H1 (cell line): ENCODE measurements around the gene GUCY1B1. TPM values are rescaled to one million over a fixed set of nuclear protein-coding genes. Genes with fewer than 3 reads are reported as not detected.

Experiments used
- CTCF ChIA-PET: fragments of 300-600 bp; sonication (Branson Sonifier 250); formaldehyde crosslinking; loops from one replicate; lab custom pipeline; 2021; ENCODE audit not compliant: partially characterized antibody; lab: Charles Lee
- POLR2A ChIA-PET: fragments of 300-600 bp; sonication (Branson Sonifier 250); formaldehyde crosslinking; loops from one replicate; lab custom pipeline; 2021; ENCODE audit warnings: inconsistent platforms; ENCODE audit not compliant: partially characterized antibody; lab: Charles Lee
- DNase-seq, 2 experiments: peaks; one replicate each; pipeline versions ENCODE4 v3.0.0 to v3.0.0-alpha.2; 2010 to 2022; ENCODE audit warnings: low spot score in 2 of 2, low read depth in 1 of 2, mixed read lengths in 1 of 2
- FAIRE-seq: peaks from 2 replicates; lab custom pipeline; 2011; peaks lifted over from hg19 to GRCh38; lab: Jason Lieb, UNC
- H2AFZ ChIP-seq: 2 replicates; pipeline ENCODE4 v1.8.1; 2012; ENCODE audit warnings: low read length, inconsistent platforms
- H2AK5ac ChIP-seq: 2 replicates; pipeline ENCODE4 v1.6.1; 2013; ENCODE audit warnings: low read depth, low read length
- H2BK120ac ChIP-seq: replicated peaks from 2 replicates; pipeline ENCODE3; 2013; ENCODE audit warnings: low read depth, low read length, inconsistent platforms
- H2BK12ac ChIP-seq: 2 replicates; pipeline ENCODE4 v1.6.1; 2013; ENCODE audit warnings: low read depth, low read length
- H2BK15ac ChIP-seq: 2 replicates; pipeline ENCODE4 v1.6.1; 2013; ENCODE audit warnings: low read length
- H2BK20ac ChIP-seq: 2 replicates; pipeline ENCODE4 v1.6.1; 2013; ENCODE audit warnings: low read length
- H2BK5ac ChIP-seq: 2 replicates; pipeline ENCODE4 v1.6.1; 2013; ENCODE audit warnings: low read depth, low read length
- H3K14ac ChIP-seq: 2 replicates; pipeline ENCODE4 v1.6.1; 2013; ENCODE audit warnings: inconsistent platforms; ENCODE audit not compliant: insufficient read length
- H3K18ac ChIP-seq: 2 replicates; pipeline ENCODE4 v1.6.1; 2013; ENCODE audit warnings: low read length; ENCODE audit errors: extremely low read depth
- H3K23ac ChIP-seq: 2 replicates; pipeline ENCODE4 v1.6.1; 2013; ENCODE audit warnings: inconsistent platforms; ENCODE audit not compliant: insufficient read length
- H3K23me2 ChIP-seq: 2 replicates; pipeline ENCODE4 v1.6.1; 2013; ENCODE audit warnings: low read depth, low read length
- H3K27ac ChIP-seq: 2 replicates; pipeline ENCODE4 v1.6.1; 2011; ENCODE audit warnings: low read depth, low read length, inconsistent platforms
- H3K27me3 ChIP-seq, 4 experiments: replicated peaks in 1 of 4; 1 replicate in 1 of 4; 2 replicates in 3 of 4; pipeline versions ENCODE4 v1.6.1 to v1.8.1; 2011 to 2013; ENCODE audit warnings: low read length in 3 of 4, mild to moderate bottlenecking in 3 of 4, inconsistent platforms in 2 of 4, mixed read lengths in 2 of 4, moderate library complexity in 1 of 4; ENCODE audit not compliant: control insufficient read depth in 3 of 4, insufficient read depth in 3 of 4; ENCODE audit errors: extremely low read depth in 1 of 4
- H3K36me3 ChIP-seq, 4 experiments: 2 replicates each; pipeline versions ENCODE4 v1.6.1 to v1.8.1; 2011 to 2013; ENCODE audit warnings: mild to moderate bottlenecking in 4 of 4, low read length in 3 of 4, moderate library complexity in 2 of 4, control low read depth in 1 of 4, inconsistent platforms in 1 of 4; ENCODE audit not compliant: insufficient read depth in 4 of 4, control insufficient read depth in 2 of 4
- H3K4ac ChIP-seq: replicated peaks from 2 replicates; pipeline ENCODE3; 2013; ENCODE audit warnings: low read length, low read depth, mixed read lengths, inconsistent platforms; ENCODE audit not compliant: insufficient read length
- H3K4me1 ChIP-seq, 4 experiments: replicated peaks in 1 of 4; 1 replicate in 1 of 4; 2 replicates in 3 of 4; pipeline versions ENCODE4 v1.6.1 to v1.8.1; 2011 to 2013; ENCODE audit warnings: low read length in 3 of 4, inconsistent platforms in 2 of 4, mixed read lengths in 1 of 4; ENCODE audit not compliant: insufficient read depth in 4 of 4, control insufficient read depth in 3 of 4
- H3K4me2 ChIP-seq, 2 experiments: 2 replicates each; pipeline versions ENCODE4 v1.6.1 to v1.8.1; 2011 to 2013; ENCODE audit warnings: low read depth in 2 of 2, low read length in 2 of 2, control low read depth in 1 of 2, inconsistent platforms in 1 of 2, mild to moderate bottlenecking in 1 of 2; ENCODE audit not compliant: insufficient read depth in 1 of 2
- H3K4me3 ChIP-seq, 4 experiments: fragments of 200-600, 300-600 bp in 1 of 4; sonication (generic), shearing (Covaris generic), sonication (Bioruptor Twin) in 1 of 4; 2 replicates each; pipeline versions ENCODE4 v1.5.1 to v1.8.1; 2011 to 2016; ENCODE audit warnings: low read length in 4 of 4, low read depth in 3 of 4, control low read depth in 2 of 4, inconsistent platforms in 2 of 4, mild to moderate bottlenecking in 2 of 4, mixed read lengths in 1 of 4, moderate library complexity in 1 of 4; ENCODE audit not compliant: insufficient read depth in 2 of 4; ENCODE audit errors: extremely low read depth in 1 of 4
- H3K56ac ChIP-seq: replicated peaks from 2 replicates; pipeline ENCODE3; 2013; ENCODE audit warnings: low read depth, mild to moderate bottlenecking, mixed read lengths, low read length, inconsistent platforms; ENCODE audit not compliant: insufficient read length
- H3K79me1 ChIP-seq: 2 replicates; pipeline ENCODE4 v1.6.1; 2013; ENCODE audit warnings: low read depth, low read length, control low read depth
- H3K79me2 ChIP-seq, 2 experiments: 2 replicates each; pipeline versions ENCODE4 v1.6.1 to v1.8.1; 2012 to 2013; ENCODE audit warnings: low read length in 2 of 2, mild to moderate bottlenecking in 2 of 2, inconsistent platforms in 1 of 2; ENCODE audit not compliant: insufficient read depth in 2 of 2, control insufficient read depth in 1 of 2
- H3K9ac ChIP-seq, 4 experiments: replicated peaks in 1 of 4; 1 replicate in 1 of 4; 2 replicates in 3 of 4; pipeline versions ENCODE4 v1.6.1 to v1.8.1; 2011 to 2013; ENCODE audit warnings: low read depth in 3 of 4, low read length in 3 of 4, control low read depth in 2 of 4, mild to moderate bottlenecking in 2 of 4, moderate library complexity in 2 of 4, inconsistent platforms in 1 of 4; ENCODE audit errors: extremely low read depth in 1 of 4
- H3K9me3 ChIP-seq, 2 experiments: 2 replicates each; pipeline versions ENCODE4 v1.6.1 to v1.8.1; 2012 to 2013; ENCODE audit warnings: mild to moderate bottlenecking in 2 of 2, moderate library complexity in 2 of 2, control low read depth in 1 of 2, inconsistent platforms in 1 of 2, low read depth in 1 of 2, low read length in 1 of 2, mixed read lengths in 1 of 2; ENCODE audit not compliant: insufficient read depth in 2 of 2
- H4K20me1 ChIP-seq, 2 experiments: replicated peaks in 1 of 2; 2 replicates each; pipeline versions ENCODE3 to v1.8.1; 2011 to 2013; ENCODE audit warnings: inconsistent platforms in 2 of 2, low read length in 2 of 2, mild to moderate bottlenecking in 1 of 2; ENCODE audit not compliant: insufficient read depth in 2 of 2, control insufficient read depth in 1 of 2
- H4K5ac ChIP-seq: 2 replicates; pipeline ENCODE4 v1.6.1; 2013; ENCODE audit warnings: low read length, low read depth, mixed read lengths, inconsistent platforms; ENCODE audit not compliant: insufficient read length
- H4K8ac ChIP-seq: 2 replicates; pipeline ENCODE4 v1.8.0; 2013; ENCODE audit warnings: mild to moderate bottlenecking, moderate library complexity, low read length, inconsistent platforms; ENCODE audit not compliant: insufficient read depth; ENCODE audit errors: extremely low read depth
- H4K91ac ChIP-seq: replicated peaks from 2 replicates; pipeline ENCODE3; 2013; ENCODE audit warnings: low read length, mixed read lengths, inconsistent platforms; ENCODE audit not compliant: insufficient read length
- E2F6 ChIP-seq: IDR thresholded peaks from 2 replicates; pipeline ENCODE4 v1.6.1; 2012; ENCODE audit warnings: inconsistent platforms
- EP300 ChIP-seq, 2 experiments: IDR thresholded peaks; 1 replicate in 1 of 2; 2 replicates in 1 of 2; pipeline ENCODE4 v1.6.1; 2011 to 2012; ENCODE audit warnings: low read depth in 2 of 2, low read length in 2 of 2, mild to moderate bottlenecking in 2 of 2, borderline replicate concordance in 1 of 2, inconsistent platforms in 1 of 2, moderate library complexity in 1 of 2
- FOSL1 ChIP-seq: IDR thresholded peaks from 2 replicates; pipeline ENCODE4 v1.6.1; 2011; ENCODE audit warnings: mild to moderate bottlenecking, low read depth, low read length, moderate library complexity; ENCODE audit not compliant: insufficient read depth
- GABPA ChIP-seq: IDR thresholded peaks from 2 replicates; pipeline ENCODE4 v1.6.1; 2011; ENCODE audit warnings: mild to moderate bottlenecking, low read length, moderate library complexity, borderline replicate concordance; ENCODE audit not compliant: insufficient read depth
- JUN ChIP-seq: IDR thresholded peaks from 2 replicates; pipeline ENCODE4 v1.6.1; 2011; ENCODE audit warnings: low read depth, mild to moderate bottlenecking, improper control_type of control experiment, low read length
- JUND ChIP-seq: IDR thresholded peaks from 2 replicates; pipeline ENCODE4 v1.6.1; 2011; ENCODE audit warnings: mild to moderate bottlenecking, improper control_type of control experiment, low read length
- KDM5A ChIP-seq: fragments of 200-600 bp; IDR thresholded peaks from 2 replicates; pipeline ENCODE4 v1.7.1; 2012; ENCODE audit warnings: mild to moderate bottlenecking, low read length, inconsistent platforms, mixed read lengths
- POLR2A ChIP-seq, 2 experiments: IDR thresholded peaks; 1 replicate in 1 of 2; 2 replicates in 1 of 2; pipeline ENCODE4 v1.6.1; 2011; ENCODE audit warnings: low read depth in 2 of 2, low read length in 2 of 2, mild to moderate bottlenecking in 2 of 2; ENCODE audit errors: control extremely low read depth in 1 of 2
- SAP30 ChIP-seq: fragments of 300-600 bp; sonication (generic); IDR thresholded peaks from 2 replicates; pipeline ENCODE4 v1.7.1; 2012; ENCODE audit warnings: low read length, moderate library complexity, mild to moderate bottlenecking, inconsistent platforms; ENCODE audit not compliant: insufficient read depth, insufficient replicate concordance
- SP2 ChIP-seq: IDR thresholded peaks from 2 replicates; pipeline ENCODE4 v1.6.1; 2012; ENCODE audit warnings: mild to moderate bottlenecking, low read length, inconsistent platforms
- WGBS, 2 experiments: shearing (Covaris generic) in 1 of 2; methylation state at CpG; one replicate each; pipeline versions ENCODE4 v1.1.6 to v1.1.7; 2013 to 2015; ENCODE audit warnings: low lambda C conversion rate in 2 of 2, mixed read lengths in 2 of 2, inconsistent platforms in 1 of 2, low coverage in 1 of 2, missing lambda C conversion rate in 1 of 2; ENCODE audit not compliant: insufficient replicate concordance in 2 of 2, insufficient coverage in 1 of 2, insufficient read length in 1 of 2; ENCODE audit errors: extremely low coverage in 1 of 2, missing lambda C conversion rate in 1 of 2; 5-methylcytosine and 5-hydroxymethylcytosine counted together
- polyA plus RNA-seq, 7 experiments: library from polyadenylated mRNA; depleted of rRNA in 3 of 7; stranded (reverse) in 5 of 7; unstranded in 2 of 7; fragments of >200 nt in 5 of 7; fragments of 200-250 nt in 2 of 7; gene quantifications; 1 replicate in 5 of 7; 2 replicates in 1 of 7; 4 replicates in 1 of 7; pipeline versions ENCODE4 v1.2.1 to v1.2.3, GENCODE V29; 2011 to 2013; ENCODE audit warnings: missing spikeins in 2 of 7, mixed read lengths in 2 of 7
- total RNA-seq: library from RNA; stranded (reverse); fragmentation: NEBNext Ultra II Directional; extraction: Animal tissue kit (Norgen Biotek cat#: 25700); gene quantifications from 2 replicates; pipeline ENCODE4 v1.2.1, GENCODE V29; 2021
- TF ChIP-seq, protein P1 (sequence below): IDR thresholded peaks from 2 replicates; pipeline ENCODE4 v1.6.1; 2012; ENCODE audit warnings: low read length, inconsistent platforms
- TF ChIP-seq, protein P2 (sequence below): IDR thresholded peaks from 2 replicates; pipeline ENCODE4 v1.6.1; 2011; ENCODE audit warnings: low read depth, mild to moderate bottlenecking, low read length; ENCODE audit not compliant: insufficient read depth

GUCY1B1 gene
- total and polyA plus RNA-seq, 2 of the 8 experiments (the other 6 are each of a cell fraction or from before 2014, with no cell fraction given) = 1.5 to 2.9 TPM

GRCh38 chr4:155855897-155856296 lies 97.1 kb downstream of the GUCY1B1 start:
- H3K4me3 ChIP-seq = no peak overlapping the region
- H3K23me2 ChIP-seq = no peaks in the 10 kb centered on the region
- no peak overlapping the region for H2BK20ac ChIP-seq
- CTCF ChIA-PET = no interaction called here
- no peak overlapping the region for H4K91ac ChIP-seq
- H3K79me2 ChIP-seq = no peaks in the 10 kb centered on the region
- no peaks in the 10 kb centered on the region for H3K27me3 ChIP-seq
- no peak overlapping the region for H2AFZ ChIP-seq
- no peak overlapping the region for H3K4ac ChIP-seq
- FAIRE-seq = no peak
- H3K18ac ChIP-seq = no peak overlapping the region
- H4K20me1 ChIP-seq = no peaks in the 10 kb centered on the region
- H3K9me3 ChIP-seq = no peaks in the 10 kb centered on the region
- no peaks in the 10 kb centered on the region for H3K36me3 ChIP-seq
- POLR2A ChIA-PET = no interaction called here
- no peak overlapping the region for H2AK5ac ChIP-seq
- no peak overlapping the region for H4K5ac ChIP-seq
- H2BK120ac ChIP-seq = no peak overlapping the region
- no peak overlapping the region for H3K4me2 ChIP-seq
- H3K27ac ChIP-seq = no peak overlapping the region
- WGBS, 2 experiments = 95% methylated on average over 2 of the region's 2 CpGs; no CpG with 5 or more reads in 1 of the 2 experiments
- H3K14ac ChIP-seq = no peak overlapping the region
- H3K56ac ChIP-seq = no peak overlapping the region
- no peak overlapping the region for H4K8ac ChIP-seq
- no peak overlapping the region for H2BK5ac ChIP-seq
- no peak for DNase-seq
- no peak overlapping the region for H2BK12ac ChIP-seq
- H3K4me1 ChIP-seq = no peaks in the 10 kb centered on the region
- no peak overlapping the region for H3K23ac ChIP-seq
- H2BK15ac ChIP-seq = no peak overlapping the region
- no peaks in the 10 kb centered on the region for H3K79me1 ChIP-seq
- H3K9ac ChIP-seq = no peak overlapping the region
- TF ChIP-seq JUN (no peak), KDM5A (no peak), E2F6 (no peak), JUND (no peak), SAP30 (no peak), EP300 (IDR thresholded peaks at IDR 0.05; ENCODE audit: borderline replicate concordance in 1 of 2, low read depth in 2 of 2, low read length in 2 of 2) (no peak), POLR2A (IDR thresholded peaks at IDR 0.05; ENCODE audit: control extremely low read depth in 1 of 2, low read depth in 2 of 2, low read length in 2 of 2) (no peak), SP2 (no peak), GABPA (no peak), FOSL1 (no peak)
- TF ChIP-seq, protein P1, sequence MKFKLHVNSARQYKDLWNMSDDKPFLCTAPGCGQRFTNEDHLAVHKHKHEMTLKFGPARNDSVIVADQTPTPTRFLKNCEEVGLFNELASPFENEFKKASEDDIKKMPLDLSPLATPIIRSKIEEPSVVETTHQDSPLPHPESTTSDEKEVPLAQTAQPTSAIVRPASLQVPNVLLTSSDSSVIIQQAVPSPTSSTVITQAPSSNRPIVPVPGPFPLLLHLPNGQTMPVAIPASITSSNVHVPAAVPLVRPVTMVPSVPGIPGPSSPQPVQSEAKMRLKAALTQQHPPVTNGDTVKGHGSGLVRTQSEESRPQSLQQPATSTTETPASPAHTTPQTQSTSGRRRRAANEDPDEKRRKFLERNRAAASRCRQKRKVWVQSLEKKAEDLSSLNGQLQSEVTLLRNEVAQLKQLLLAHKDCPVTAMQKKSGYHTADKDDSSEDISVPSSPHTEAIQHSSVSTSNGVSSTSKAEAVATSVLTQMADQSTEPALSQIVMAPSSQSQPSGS = no peak
- TF ChIP-seq, protein P2, sequence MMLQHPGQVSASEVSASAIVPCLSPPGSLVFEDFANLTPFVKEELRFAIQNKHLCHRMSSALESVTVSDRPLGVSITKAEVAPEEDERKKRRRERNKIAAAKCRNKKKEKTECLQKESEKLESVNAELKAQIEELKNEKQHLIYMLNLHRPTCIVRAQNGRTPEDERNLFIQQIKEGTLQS = no peak
